Endothelial cell of umbilical vein (primary cell): ENCODE results near the gene LMAN2.

Experiments used
- POLR2A ChIP-seq: IDR thresholded peaks from 2 replicates; pipeline ENCODE4 v1.6.1; 2012; ENCODE audit warnings: low read depth, mild to moderate bottlenecking, control low read depth, low read length
- POLR2AphosphoS5 ChIP-seq: IDR thresholded peaks from 2 replicates; pipeline ENCODE4 v1.6.1; 2012; ENCODE audit warnings: low read depth, mild to moderate bottlenecking, control low read depth, low read length, moderate library complexity; ENCODE audit not compliant: insufficient read depth
- TF ChIP-seq, protein P1 (sequence below), 2 donors: IDR thresholded peaks; 1 replicate in 1 of 2; 2 replicates in 1 of 2; pipeline ENCODE4 v1.5.1; 2011; ENCODE audit warnings: low read length in 2 of 2, mild to moderate bottlenecking in 2 of 2, moderate library complexity in 2 of 2, control low read depth in 1 of 2, inconsistent platforms in 1 of 2, low read depth in 1 of 2; ENCODE audit not compliant: insufficient read depth in 1 of 2; ENCODE audit errors: extremely low read depth in 1 of 2

DNA sequence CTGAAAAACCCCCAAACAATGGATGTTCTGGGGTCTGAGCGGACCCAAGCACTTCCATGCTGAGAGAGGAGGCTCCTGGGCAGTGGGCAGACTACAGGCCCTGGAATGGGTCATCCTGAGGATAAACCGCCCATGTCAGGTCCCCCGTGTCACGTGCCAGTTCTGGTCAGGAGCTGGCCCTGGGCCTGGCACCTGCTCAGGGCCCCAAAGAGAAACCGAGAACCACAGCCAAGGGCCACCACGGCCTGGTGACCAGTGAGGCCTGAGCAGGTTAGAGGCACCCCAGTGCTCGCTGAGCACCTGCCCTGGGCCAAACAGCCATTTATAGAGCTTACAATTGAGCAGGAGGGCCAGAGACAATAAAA is 15.8 kb downstream of the LMAN2 start:
- TF ChIP-seq POLR2A (no peak), POLR2AphosphoS5 (no peak)
- TF ChIP-seq, protein P1, sequence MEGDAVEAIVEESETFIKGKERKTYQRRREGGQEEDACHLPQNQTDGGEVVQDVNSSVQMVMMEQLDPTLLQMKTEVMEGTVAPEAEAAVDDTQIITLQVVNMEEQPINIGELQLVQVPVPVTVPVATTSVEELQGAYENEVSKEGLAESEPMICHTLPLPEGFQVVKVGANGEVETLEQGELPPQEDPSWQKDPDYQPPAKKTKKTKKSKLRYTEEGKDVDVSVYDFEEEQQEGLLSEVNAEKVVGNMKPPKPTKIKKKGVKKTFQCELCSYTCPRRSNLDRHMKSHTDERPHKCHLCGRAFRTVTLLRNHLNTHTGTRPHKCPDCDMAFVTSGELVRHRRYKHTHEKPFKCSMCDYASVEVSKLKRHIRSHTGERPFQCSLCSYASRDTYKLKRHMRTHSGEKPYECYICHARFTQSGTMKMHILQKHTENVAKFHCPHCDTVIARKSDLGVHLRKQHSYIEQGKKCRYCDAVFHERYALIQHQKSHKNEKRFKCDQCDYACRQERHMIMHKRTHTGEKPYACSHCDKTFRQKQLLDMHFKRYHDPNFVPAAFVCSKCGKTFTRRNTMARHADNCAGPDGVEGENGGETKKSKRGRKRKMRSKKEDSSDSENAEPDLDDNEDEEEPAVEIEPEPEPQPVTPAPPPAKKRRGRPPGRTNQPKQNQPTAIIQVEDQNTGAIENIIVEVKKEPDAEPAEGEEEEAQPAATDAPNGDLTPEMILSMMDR (IDR thresholded peaks at IDR 0.05; ENCODE audit: extremely low read depth in 1 of 2, insufficient read depth in 1 of 2, low read depth in 1 of 2, low read length in 2 of 2): no peak
